Caco-2 (cell line): ENCODE measurements around the gene TNFSF4. TPM values are rescaled to one million over a fixed set of nuclear protein-coding genes. Genes with fewer than 3 reads are reported as not detected.
A peak's percentile ranks its signal among the peaks of the same experiment; 100 is the strongest.

Experiments used
- Bru-seq: library from RNA; stranded (reverse); fragments of 400-500 nt; gene quantifications from one replicate; lab custom pipeline; 2021; lab: Mats Ljungman, UMichigan
- BruChase-seq, 2 experiments: library from RNA; stranded (reverse); fragments of 400-500 nt; gene quantifications; one replicate each; lab custom pipeline; 2021; lab: Mats Ljungman, UMichigan
- BruUV-seq: library from RNA; stranded (reverse); fragments of 400-500 nt; replicated peaks from 2 replicates; lab custom pipeline; 2021; lab: Mats Ljungman, UMichigan
- CTCF ChIA-PET: fragments of 300-600 bp; sonication (Branson Sonifier 250); formaldehyde crosslinking; loops from one replicate; lab custom pipeline; 2022; ENCODE audit warnings: antibody characterized with exemption; lab: Charles Lee
- POLR2A ChIA-PET: fragments of 300-600 bp; sonication (Branson Sonifier 250); formaldehyde crosslinking; loops from one replicate; lab custom pipeline; 2022; ENCODE audit warnings: antibody characterized with exemption; lab: Charles Lee
- DNase-seq, 2 experiments: peaks; one replicate each; pipeline versions ENCODE4 v3.0.0 to v3.0.0-alpha.2; 2020 to 2022
- H3K27me3 ChIP-seq: replicated peaks from 2 replicates; pipeline ENCODE4 v1.6.0; 2011; ENCODE audit warnings: low read length; ENCODE audit not compliant: control insufficient read depth, insufficient read depth
- H3K36me3 ChIP-seq: 2 replicates; pipeline ENCODE4 v1.5.1; 2011; ENCODE audit warnings: low read length; ENCODE audit not compliant: control insufficient read depth, insufficient read depth
- H3K4me1 ChIP-seq: fragments of 250-450 bp; sonication (Bioruptor Pico); 2 replicates; pipeline ENCODE4 v1.5.1; 2020; ENCODE audit warnings: mild to moderate bottlenecking
- H3K4me3 ChIP-seq: 2 replicates; pipeline ENCODE4 v1.5.1; 2011; ENCODE audit warnings: low read depth, mild to moderate bottlenecking, control low read depth, low read length
- H3K9me3 ChIP-seq: fragments of 250-450 bp; sonication (Bioruptor Pico); 2 replicates; pipeline ENCODE4 v1.5.1; 2020; ENCODE audit warnings: mild to moderate bottlenecking, moderate library complexity
- H3K27ac Mint-ChIP-seq: one replicate; pipeline ENCODE4 v1.8.0; 2022; ENCODE audit warnings: mixed read lengths; ENCODE audit not compliant: unreplicated experiment
- H3K27me3 Mint-ChIP-seq: one replicate; pipeline ENCODE4 v1.8.0; 2022; ENCODE audit warnings: mixed read lengths; ENCODE audit not compliant: insufficient read depth, unreplicated experiment
- H3K36me3 Mint-ChIP-seq: one replicate; pipeline ENCODE4 v1.8.0; 2022; ENCODE audit warnings: mild to moderate bottlenecking, mixed read lengths; ENCODE audit not compliant: insufficient read depth, unreplicated experiment
- H3K4me1 Mint-ChIP-seq: one replicate; pipeline ENCODE4 v1.8.0; 2022; ENCODE audit warnings: low read depth, mixed read lengths; ENCODE audit not compliant: unreplicated experiment
- H3K4me3 Mint-ChIP-seq: one replicate; pipeline ENCODE4 v1.8.0; 2022; ENCODE audit warnings: mild to moderate bottlenecking, moderate library complexity, mixed read lengths; ENCODE audit not compliant: unreplicated experiment
- H3K9me3 Mint-ChIP-seq: one replicate; pipeline ENCODE4 v1.8.0; 2022; ENCODE audit warnings: mixed read lengths; ENCODE audit not compliant: unreplicated experiment
- CTCF ChIP-seq, 2 experiments: fragments of 200-600 bp in 1 of 2; IDR thresholded peaks; 1 replicate in 1 of 2; 2 replicates in 1 of 2; pipeline versions ENCODE4 v1.5.1 to v1.8.0; 2011 to 2022; ENCODE audit warnings: antibody characterized with exemption in 1 of 2, control low read depth in 1 of 2, inconsistent platforms in 1 of 2, low read depth in 1 of 2, low read length in 1 of 2, mild to moderate bottlenecking in 1 of 2, moderate library complexity in 1 of 2; ENCODE audit not compliant: insufficient read depth in 1 of 2, severe bottlenecking in 1 of 2, unreplicated experiment in 1 of 2
- intact Hi-C: fragments of 100-400 bp; cut with micrococcal nuclease; formaldehyde crosslinking; loops from one replicate; pipeline ENCODE4 v1.10.0; 2022; ENCODE audit not compliant: unreplicated experiment
- long read RNA-seq: library from polyadenylated mRNA; stranded (forward); transcript quantifications from one replicate; pipeline ENCODE4 v2.0.0, GENCODE V29; 2022
- total RNA-seq: library from RNA; stranded (reverse); gene quantifications from 2 replicates; pipeline ENCODE4 v1.2.3, GENCODE V29; 2022

Gene TNFSF4
- total RNA-seq (1.3 and 1.7 TPM in 2 replicates), Bru-seq, nascent RNA (percentile 50 among the genes with signal in this experiment), BruChase-seq, experiment 1, labeled RNA remaining after a 2-hour chase (percentile 50 among the genes with signal in this experiment), BruChase-seq, experiment 2, labeled RNA remaining after a 6-hour chase (percentile 47 among the genes with signal in this experiment)
- long read RNA-seq, partial matches to known transcripts = 0 of 2 reads
- long read RNA-seq, other reads (novel, unspliced or antisense) = 2 of 2 reads

- no peak for DNase-seq
- Mint-ChIP-seq H3K9me3 (no peaks in the 10 kb centered on the region), H3K4me3 (no peak within 1 kb of the TSS), H3K27me3 (no peaks in the 10 kb centered on the region), H3K4me1 (peaks cover 11% of the 10 kb centered on the region), H3K36me3 (no peaks in the 10 kb centered on the region), H3K27ac (no peak within 1 kb of the TSS)
- no TSS peak for BruUV-seq
- ChIA-PET CTCF (no interaction called here), POLR2A (no interaction called here)
- no peak for TF ChIP-seq CTCF (IDR thresholded peaks at IDR 0.05; ENCODE audit: insufficient read depth in 1 of 2, low read depth in 1 of 2, low read length in 1 of 2, severe bottlenecking in 1 of 2, unreplicated experiment in 1 of 2)
- no peaks in the 10 kb centered on the region for H3K27me3 ChIP-seq
- no peak within 1 kb of the TSS for H3K4me3 ChIP-seq
- no peaks in the 10 kb centered on the region for H3K9me3 ChIP-seq
- no peaks in the 10 kb centered on the region for H3K36me3 ChIP-seq
- intact Hi-C loops = no loop called here
- peaks cover 13% of the 10 kb centered on the region for H3K4me1 ChIP-seq
Observed at GRCh38 chr1:173206816-173207568, at the start of gene TNFSF4. TSS of gene TNFSF4 (minus strand) at chr1:173207331. CDS start at chr1:173207176, 155 bp downstream.

GRCh38 chr1:173255214-173255813 is 48.2 kb upstream of the TNFSF4 start:
- POLR2A ChIA-PET = no interaction called here
- H3K27ac Mint-ChIP-seq = no peak overlapping the region
- H3K36me3 ChIP-seq = no peaks in the 10 kb centered on the region
- no TSS peak for BruUV-seq
- CTCF ChIA-PET = interaction anchor here (0.5 to 1.0 kb wide), 3 partner anchors 45 to 739 kb away, joined by 3 to 7 read pairs (median 3); no protein-coding TSS in a partner anchor
- no peaks in the 10 kb centered on the region for H3K36me3 Mint-ChIP-seq
- H3K4me1 Mint-ChIP-seq = no peaks in the 10 kb centered on the region
- H3K9me3 Mint-ChIP-seq = no peaks in the 10 kb centered on the region
- no peaks in the 10 kb centered on the region for H3K27me3 ChIP-seq
- peak; percentile 62 to 72 for TF ChIP-seq CTCF (IDR thresholded peaks at IDR 0.05; ENCODE audit: insufficient read depth in 1 of 2, low read depth in 1 of 2, low read length in 1 of 2, severe bottlenecking in 1 of 2, unreplicated experiment in 1 of 2)
- no peak overlapping the region for H3K4me3 ChIP-seq
- no peaks in the 10 kb centered on the region for H3K27me3 Mint-ChIP-seq
- no peak overlapping the region for H3K4me3 Mint-ChIP-seq
- peak in 1 of 2 experiments; percentile 23 for DNase-seq
- H3K4me1 ChIP-seq = no peaks in the 10 kb centered on the region
- H3K9me3 ChIP-seq = peaks cover under 1% of the 10 kb centered on the region; the same call in 1 of the 2 replicates
- intact Hi-C loops = no loop called here

GRCh38 chr1:173253046-173253445 is 45.9 kb upstream of the TNFSF4 start:
- DNase-seq = no peak
- TF ChIP-seq CTCF (IDR thresholded peaks at IDR 0.05; ENCODE audit: insufficient read depth in 1 of 2, low read depth in 1 of 2, low read length in 1 of 2, severe bottlenecking in 1 of 2, unreplicated experiment in 1 of 2) = no peak
- POLR2A ChIA-PET = interaction anchor here (0.6 kb wide), 1 partner anchor 30 kb away, joined by 5 read pairs; no protein-coding TSS in a partner anchor
- no peak overlapping the region for H3K27ac Mint-ChIP-seq
- H3K27me3 Mint-ChIP-seq = peaks cover 4% of the 10 kb centered on the region
- no peaks in the 10 kb centered on the region for H3K36me3 Mint-ChIP-seq
- no peak overlapping the region for H3K4me3 Mint-ChIP-seq
- Histone ChIP-seq H3K27me3 (no peaks in the 10 kb centered on the region), H3K36me3 (no peaks in the 10 kb centered on the region), H3K9me3 (no peaks in the 10 kb centered on the region), H3K4me1 (no peaks in the 10 kb centered on the region), H3K4me3 (no peak overlapping the region)
- intact Hi-C loops = no loop called here
- no peaks in the 10 kb centered on the region for H3K4me1 Mint-ChIP-seq
- no peaks in the 10 kb centered on the region for H3K9me3 Mint-ChIP-seq
- CTCF ChIA-PET = no interaction called here
- no TSS peak for BruUV-seq
